Activated CD4-positive, alpha-beta T cell treated with anti-CD3 and anti-CD28 coated beads, Interleukin-2, amount 50 U/mL, for 24 hours (primary cell): ENCODE data around the gene SYNJ2BP.
"Not testable (repeated sequence)": the region's sequence is repeated elsewhere in the genome, so short reads cannot be mapped to it uniquely, and the experiment has no call there.

Experiments
- DNase-seq, 2 donors: peaks; one replicate each; pipeline ENCODE4 v3.0.0-alpha.2; 2020; ENCODE audit warnings: low read depth in 1 of 2, low spot score in 1 of 2

Gene SYNJ2BP

GRCh38 chr14:70416725-70417349, at the start of gene SYNJ2BP:
Gene SYNJ2BP (minus strand): TSS chr14:70417090. CDS start chr14:70416963, 127 bp downstream.
- DNase-seq, result peak; percentile 15 to 44

- no peak for DNase-seq
These were observed 37.8 kb upstream of the SYNJ2BP start for GRCh38 chr14:70454731-70455130.

GRCh38 chr14:70451874-70452273, 35.0 kb upstream of the SYNJ2BP start, which contains the start of gene ADAM21:
Gene ADAM21 (plus strand): TSS chr14:70452174. CDS start chr14:70457500, 5,326 bp downstream.
- no peak for DNase-seq

GRCh38 chr14:70448633-70449340, 31.9 kb upstream of the SYNJ2BP start:
- no peak for DNase-seq

- DNase-seq, result no peak
These were observed 25.9 kb upstream of the SYNJ2BP start for GRCh38 chr14:70442750-70443149.

- DNase-seq, result no peak
These were observed 24.8 kb upstream of the SYNJ2BP start for GRCh38 chr14:70441641-70442040.

- no peak for DNase-seq
These were observed 20.0 kb upstream of the SYNJ2BP start for GRCh38 chr14:70436867-70437266.

GRCh38 chr14:70426555-70426954, 9.7 kb upstream of the SYNJ2BP start:
- not testable (repeated sequence) for DNase-seq

- no peak for DNase-seq
These were observed 8.5 kb upstream of the SYNJ2BP start for GRCh38 chr14:70425354-70425753.

GRCh38 chr14:70422538-70422937, 5.6 kb upstream of the SYNJ2BP start:
- DNase-seq, result no peak

GRCh38 chr14:70419270-70419931, 2.5 kb upstream of the SYNJ2BP start:
- not testable (repeated sequence) for DNase-seq

GRCh38 chr14:70416338-70416724, 559 bp downstream of the SYNJ2BP start:
- DNase-seq, result no peak

GRCh38 chr14:70415788-70416187, 1.1 kb downstream of the SYNJ2BP start:
- no peak for DNase-seq

GRCh38 chr14:70407621-70408020, 9.3 kb downstream of the SYNJ2BP start:
- no peak for DNase-seq

- DNase-seq, result not testable (repeated sequence)
These were observed 10.7 kb downstream of the SYNJ2BP start for GRCh38 chr14:70406216-70406615.

- DNase-seq, result not testable (repeated sequence)
These were observed 13.6 kb downstream of the SYNJ2BP start for GRCh38 chr14:70403335-70403734.

- DNase-seq, result no peak
These were observed 15.2 kb downstream of the SYNJ2BP start for GRCh38 chr14:70401643-70402042.

- DNase-seq, result no peak
These were observed 18.0 kb downstream of the SYNJ2BP start for GRCh38 chr14:70398706-70399431.

- DNase-seq, result no peak
These were observed 18.6 kb downstream of the SYNJ2BP start for GRCh38 chr14:70398280-70398679.

- DNase-seq, result no peak
These were observed 19.1 kb downstream of the SYNJ2BP start for GRCh38 chr14:70397746-70398145.

- DNase-seq, result no peak
These were observed 22.1 kb downstream of the SYNJ2BP start for GRCh38 chr14:70394674-70395306.
